ENCODE data around the gene RNF43. TPM values are rescaled to one million over a fixed set of nuclear protein-coding genes. Genes with fewer than 3 reads are reported as not detected.
A peak's percentile ranks its signal among the peaks of the same experiment; 100 is the strongest.
"Not testable (repeated sequence)": the region's sequence is repeated elsewhere in the genome, so short reads cannot be mapped to it uniquely, and the experiment has no call there.

The RNF43 gene
- polyA plus RNA-seq, 3 donors = 12.7 to 14.6 (median 14.2) TPM

GRCh38 chr17:58410714-58411407 is 6.5 kb downstream of the RNF43 start:
- no peak for DNase-seq (ENCODE audit: low read depth in 3 of 3, low spot score in 2 of 3)

- DNase-seq (ENCODE audit: low read depth in 3 of 3, low spot score in 2 of 3) = no peak
These were observed 7.9 kb downstream of the RNF43 start for GRCh38 chr17:58409432-58409831.

GRCh38 chr17:58403311-58403710 is 14.0 kb downstream of the RNF43 start:
- DNase-seq (ENCODE audit: low read depth in 3 of 3, low spot score in 2 of 3) = no peak

GRCh38 chr17:58402679-58403078 is 14.7 kb downstream of the RNF43 start:
- DNase-seq (ENCODE audit: low read depth in 3 of 3, low spot score in 2 of 3) = no peak

GRCh38 chr17:58402047-58402446 is 15.3 kb downstream of the RNF43 start:
- DNase-seq (ENCODE audit: low read depth in 3 of 3, low spot score in 2 of 3) = no peak

- DNase-seq (ENCODE audit: low read depth in 3 of 3, low spot score in 2 of 3) = no peak
These were observed 16.0 kb downstream of the RNF43 start for GRCh38 chr17:58401287-58401686.

GRCh38 chr17:58400826-58401225 is 16.5 kb downstream of the RNF43 start:
- DNase-seq (ENCODE audit: low read depth in 3 of 3, low spot score in 2 of 3) = no peak

- DNase-seq (ENCODE audit: low read depth in 3 of 3, low spot score in 2 of 3) = no peak
These were observed 17.4 kb downstream of the RNF43 start for GRCh38 chr17:58399974-58400373.

- DNase-seq (ENCODE audit: low read depth in 3 of 3, low spot score in 2 of 3) = no peak
These were observed 18.6 kb downstream of the RNF43 start for GRCh38 chr17:58398574-58399266.

GRCh38 chr17:58397421-58397820 is 19.9 kb downstream of the RNF43 start:
- DNase-seq (ENCODE audit: low read depth in 3 of 3, low spot score in 2 of 3) = not testable (repeated sequence)

- DNase-seq (ENCODE audit: low read depth in 3 of 3, low spot score in 2 of 3) = no peak
These were observed 21.2 kb downstream of the RNF43 start for GRCh38 chr17:58396173-58396572.

GRCh38 chr17:58394534-58395223 is 22.7 kb downstream of the RNF43 start:
- no peak for DNase-seq (ENCODE audit: low read depth in 3 of 3, low spot score in 2 of 3)

- DNase-seq (ENCODE audit: low read depth in 3 of 3, low spot score in 2 of 3) = peak; percentile 60 to 83 (median 78)
These were observed 25.9 kb downstream of the RNF43 start for GRCh38 chr17:58391302-58391984.

GRCh38 chr17:58390884-58391283 is 26.4 kb downstream of the RNF43 start:
- no peak for DNase-seq (ENCODE audit: low read depth in 3 of 3, low spot score in 2 of 3)

GRCh38 chr17:58388302-58389190 is 28.8 kb downstream of the RNF43 start:
- DNase-seq (ENCODE audit: low read depth in 3 of 3, low spot score in 2 of 3) = no peak

GRCh38 chr17:58387834-58388233 is 29.5 kb downstream of the RNF43 start:
- no peak for DNase-seq (ENCODE audit: low read depth in 3 of 3, low spot score in 2 of 3)

- DNase-seq (ENCODE audit: low read depth in 3 of 3, low spot score in 2 of 3) = no peak
These were observed 30.6 kb downstream of the RNF43 start for GRCh38 chr17:58386708-58387107.

GRCh38 chr17:58385359-58385899 is 31.9 kb downstream of the RNF43 start:
- no peak for DNase-seq (ENCODE audit: low read depth in 3 of 3, low spot score in 2 of 3)

GRCh38 chr17:58384897-58385296 is 32.4 kb downstream of the RNF43 start:
- DNase-seq (ENCODE audit: low read depth in 3 of 3, low spot score in 2 of 3) = no peak
